ENCODE results near the gene TPT1.
"Not testable (repeated sequence)": the region's sequence is repeated elsewhere in the genome, so short reads cannot be mapped to it uniquely, and the experiment has no call there.

TPT1 gene

GRCh38 chr13:45361596-45362206 is 20.7 kb upstream of the TPT1 start:
- no peaks in the 10 kb centered on the region for H3K4me1 Mint-ChIP-seq
- H3K9me3 Mint-ChIP-seq = peaks cover 26% of the 10 kb centered on the region
- no peak overlapping the region for H3K4me3 Mint-ChIP-seq
- peaks cover 71% of the 10 kb centered on the region for H3K36me3 Mint-ChIP-seq (ENCODE audit: low read depth)
- TF ChIP-seq CTCF (IDR thresholded peaks at IDR 0.05) = no peak
- no peak for DNase-seq
- H3K27ac Mint-ChIP-seq = peak overlapping the region; percentile 46
- peaks cover 2% of the 10 kb centered on the region for H3K27me3 Mint-ChIP-seq (ENCODE audit: low read depth, poor library complexity)

- H3K9me3 Mint-ChIP-seq = peaks cover 5% of the 10 kb centered on the region
- TF ChIP-seq CTCF (IDR thresholded peaks at IDR 0.05) = no peak
- H3K4me3 Mint-ChIP-seq = no peak overlapping the region
- H3K27ac Mint-ChIP-seq = no peak overlapping the region
- H3K4me1 Mint-ChIP-seq = no peaks in the 10 kb centered on the region
- DNase-seq = no peak
- peaks cover 2% of the 10 kb centered on the region for H3K27me3 Mint-ChIP-seq (ENCODE audit: low read depth, poor library complexity)
- peaks cover 65% of the 10 kb centered on the region for H3K36me3 Mint-ChIP-seq (ENCODE audit: low read depth)
Measured at GRCh38 chr13:45356966-45357672, 16.1 kb upstream of the TPT1 start.

GRCh38 chr13:45353895-45354294 is 12.9 kb upstream of the TPT1 start:
- Mint-ChIP-seq H3K36me3 (ENCODE audit: low read depth) (peaks cover 73% of the 10 kb centered on the region), H3K4me1 (no peaks in the 10 kb centered on the region), H3K9me3 (no peaks in the 10 kb centered on the region), H3K27me3 (ENCODE audit: low read depth, poor library complexity) (no peaks in the 10 kb centered on the region), H3K4me3 (no peak overlapping the region), H3K27ac (no peak overlapping the region)
- TF ChIP-seq CTCF (IDR thresholded peaks at IDR 0.05) = no peak
- DNase-seq = no peak

- Mint-ChIP-seq H3K4me3 (no peak overlapping the region), H3K27me3 (ENCODE audit: low read depth, poor library complexity) (no peaks in the 10 kb centered on the region), H3K9me3 (no peaks in the 10 kb centered on the region), H3K27ac (no peak overlapping the region), H3K4me1 (no peaks in the 10 kb centered on the region), H3K36me3 (ENCODE audit: low read depth) (peaks cover 72% of the 10 kb centered on the region)
- TF ChIP-seq CTCF (IDR thresholded peaks at IDR 0.05) = no peak
- DNase-seq = no peak
Measured at GRCh38 chr13:45352031-45352430, 11.0 kb upstream of the TPT1 start.

DNA sequence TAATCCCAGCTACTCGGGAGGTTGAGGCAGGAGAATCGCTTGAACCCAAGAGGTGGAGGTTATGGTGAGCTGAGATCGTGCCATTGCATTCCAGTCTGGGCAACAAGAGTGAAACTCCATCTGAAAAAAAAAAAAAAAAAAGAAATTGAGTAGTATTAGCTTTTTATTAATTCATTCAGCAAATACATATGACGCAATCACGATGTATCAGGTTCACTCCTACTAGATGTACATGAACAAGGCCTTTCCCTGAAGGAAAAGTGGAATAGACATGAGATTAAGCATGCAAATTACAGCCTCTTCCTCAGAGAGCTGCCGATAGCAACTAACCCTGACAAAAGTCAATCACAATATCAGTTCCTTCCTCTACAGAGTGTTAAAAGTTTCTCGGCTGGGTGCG is 9.2 kb upstream of the TPT1 start:
- Mint-ChIP-seq H3K4me1 (no peaks in the 10 kb centered on the region), H3K4me3 (no peak overlapping the region), H3K9me3 (no peaks in the 10 kb centered on the region), H3K36me3 (ENCODE audit: low read depth) (peaks cover 74% of the 10 kb centered on the region), H3K27me3 (ENCODE audit: low read depth, poor library complexity) (no peaks in the 10 kb centered on the region), H3K27ac (no peak overlapping the region)
- no peak for TF ChIP-seq CTCF (IDR thresholded peaks at IDR 0.05)
- DNase-seq = no peak

DNA sequence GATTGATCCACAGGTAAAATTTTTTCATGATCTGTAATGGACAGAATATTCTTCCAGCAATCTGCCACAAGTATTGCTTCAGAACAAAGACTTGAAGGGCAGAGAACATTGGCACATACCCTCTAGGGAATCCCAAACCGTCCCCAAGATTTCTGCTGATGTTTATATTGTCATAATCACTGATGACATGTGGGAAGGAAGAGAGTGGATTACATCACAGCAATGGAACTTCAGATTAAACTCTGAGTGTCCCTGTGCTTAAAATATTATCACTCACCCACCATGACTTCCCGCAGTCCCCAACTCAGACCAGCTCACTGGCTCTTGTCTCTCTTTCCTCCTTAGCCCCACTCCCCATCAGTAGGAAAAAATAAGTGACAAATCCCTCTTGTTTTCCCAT is 8.5 kb upstream of the TPT1 start:
- Mint-ChIP-seq H3K27me3 (ENCODE audit: low read depth, poor library complexity) (no peaks in the 10 kb centered on the region), H3K4me1 (peaks cover 2% of the 10 kb centered on the region), H3K36me3 (ENCODE audit: low read depth) (peaks cover 75% of the 10 kb centered on the region), H3K9me3 (no peaks in the 10 kb centered on the region), H3K27ac (peak overlapping the region; percentile 80), H3K4me3 (no peak overlapping the region)
- TF ChIP-seq CTCF (IDR thresholded peaks at IDR 0.05) = no peak
- no peak for DNase-seq

DNA sequence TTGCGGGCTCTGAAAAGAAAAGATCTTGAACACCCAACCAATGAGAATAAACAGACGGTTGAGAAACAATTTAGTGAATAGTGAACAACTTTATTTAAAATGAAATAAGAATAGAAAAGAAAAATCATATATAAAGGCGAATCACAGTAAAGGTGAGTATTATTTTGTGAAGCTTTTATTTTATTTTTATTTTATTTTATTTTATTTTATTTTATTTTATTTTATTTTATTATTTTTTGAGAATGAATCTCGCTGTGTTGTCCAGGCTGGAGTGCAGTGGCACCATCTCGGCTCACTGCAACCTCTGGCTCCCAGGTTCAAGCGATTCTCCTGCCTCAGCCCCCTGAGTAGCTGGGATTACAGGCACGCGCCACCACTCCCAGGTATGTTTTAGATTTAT is 3.1 kb upstream of the TPT1 start:
- Mint-ChIP-seq H3K36me3 (ENCODE audit: low read depth) (peaks cover 55% of the 10 kb centered on the region), H3K4me1 (peaks cover 27% of the 10 kb centered on the region)
- not testable (repeated sequence) for DNase-seq; H3K27ac Mint-ChIP-seq; H3K4me3 Mint-ChIP-seq; H3K9me3 Mint-ChIP-seq; H3K27me3 Mint-ChIP-seq (ENCODE audit: low read depth, poor library complexity)

DNA sequence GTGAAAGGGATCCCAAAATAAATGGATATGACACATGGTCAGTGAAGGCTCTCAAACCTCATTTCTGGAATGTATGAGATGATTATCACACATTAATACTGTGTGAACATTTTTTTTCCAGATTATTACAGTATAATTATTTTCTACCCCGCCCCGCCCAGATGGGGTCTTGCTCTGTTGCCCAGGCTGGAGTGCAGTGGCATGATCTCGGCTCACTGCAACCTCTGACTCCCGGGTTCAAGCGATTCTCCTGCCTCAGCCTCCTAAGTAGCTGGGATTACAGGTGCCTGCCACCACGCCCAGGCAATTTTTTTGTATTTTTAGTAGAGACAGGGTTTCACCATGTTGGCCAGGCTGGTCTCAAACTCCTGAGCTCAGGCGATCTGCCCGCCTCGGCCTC is 2.1 kb upstream of the TPT1 start:
- peaks cover 61% of the 10 kb centered on the region for H3K36me3 Mint-ChIP-seq (ENCODE audit: low read depth)
- not testable (repeated sequence) for H3K9me3 Mint-ChIP-seq; H3K27ac Mint-ChIP-seq; H3K27me3 Mint-ChIP-seq (ENCODE audit: low read depth, poor library complexity); DNase-seq
- H3K4me3 Mint-ChIP-seq = peak overlapping the region; percentile 42
- H3K4me1 Mint-ChIP-seq = peaks cover 36% of the 10 kb centered on the region

Data from nephron progenitor cell (in vitro differentiated cells).